Stimulated activated CD8-positive, alpha-beta memory T cell treated with anti-CD3 and anti-CD28 coated beads, Interleukin-2, amount 100 ng/mL, for 48 hours (primary cell): ENCODE measurements around the gene LPGAT1.

Experiments used
- DNase-seq, 2 donors: peaks; one replicate each; pipeline ENCODE4 v3.0.0-alpha.2; 2020; ENCODE audit warnings: low read depth in 2 of 2

LPGAT1 gene

GRCh38 chr1:211828584-211829342, 1.8 kb downstream of the LPGAT1 start:
- DNase-seq = no peak

GRCh38 chr1:211827051-211827450, 3.5 kb downstream of the LPGAT1 start:
- no peak for DNase-seq

GRCh38 chr1:211825980-211826379, 4.6 kb downstream of the LPGAT1 start:
- no peak for DNase-seq

GRCh38 chr1:211822677-211823407, 7.7 kb downstream of the LPGAT1 start:
- DNase-seq = no peak

GRCh38 chr1:211816586-211816985, 14.0 kb downstream of the LPGAT1 start:
- DNase-seq = no peak

GRCh38 chr1:211814313-211814712, 16.2 kb downstream of the LPGAT1 start:
- DNase-seq = no peak

- DNase-seq = no peak
These were observed 17.0 kb downstream of the LPGAT1 start for GRCh38 chr1:211813590-211813989.

- no peak for DNase-seq
These were observed 18.0 kb downstream of the LPGAT1 start for GRCh38 chr1:211812584-211812983.

- no peak for DNase-seq
These were observed 18.7 kb downstream of the LPGAT1 start for GRCh38 chr1:211811848-211812247.

GRCh38 chr1:211811126-211811525, 19.4 kb downstream of the LPGAT1 start:
- no peak for DNase-seq

- no peak for DNase-seq
These were observed 22.1 kb downstream of the LPGAT1 start for GRCh38 chr1:211808475-211808874.

GRCh38 chr1:211804915-211805314, 25.6 kb downstream of the LPGAT1 start:
- DNase-seq = no peak

GRCh38 chr1:211800925-211801607, 29.5 kb downstream of the LPGAT1 start:
- DNase-seq = no peak

GRCh38 chr1:211797994-211798393, 32.6 kb downstream of the LPGAT1 start:
- no peak for DNase-seq

GRCh38 chr1:211791979-211792378, 38.6 kb downstream of the LPGAT1 start:
- DNase-seq = no peak

- DNase-seq = no peak
These were observed 40.7 kb downstream of the LPGAT1 start for GRCh38 chr1:211789641-211790464.

- DNase-seq = no peak
These were observed 41.9 kb downstream of the LPGAT1 start for GRCh38 chr1:211788626-211789025.

GRCh38 chr1:211783897-211784296, 46.7 kb downstream of the LPGAT1 start:
- DNase-seq = no peak

- no peak for DNase-seq
These were observed 47.3 kb downstream of the LPGAT1 start for GRCh38 chr1:211783266-211783665.

GRCh38 chr1:211781260-211781659, 49.3 kb downstream of the LPGAT1 start:
- DNase-seq = no peak

GRCh38 chr1:211775170-211775569, 55.4 kb downstream of the LPGAT1 start:
- DNase-seq = no peak

GRCh38 chr1:211764701-211765100, 65.9 kb downstream of the LPGAT1 start:
- DNase-seq = no peak
